ENCODE measurements around the gene DICER1. TPM values are rescaled to one million over a fixed set of nuclear protein-coding genes. Genes with fewer than 3 reads are reported as not detected.

Gene DICER1
- polyA plus RNA-seq, 1 donor (not counting 4 experiments of a cell fraction or from before 2014, with no cell fraction given) = 31.6 TPM

DNA sequence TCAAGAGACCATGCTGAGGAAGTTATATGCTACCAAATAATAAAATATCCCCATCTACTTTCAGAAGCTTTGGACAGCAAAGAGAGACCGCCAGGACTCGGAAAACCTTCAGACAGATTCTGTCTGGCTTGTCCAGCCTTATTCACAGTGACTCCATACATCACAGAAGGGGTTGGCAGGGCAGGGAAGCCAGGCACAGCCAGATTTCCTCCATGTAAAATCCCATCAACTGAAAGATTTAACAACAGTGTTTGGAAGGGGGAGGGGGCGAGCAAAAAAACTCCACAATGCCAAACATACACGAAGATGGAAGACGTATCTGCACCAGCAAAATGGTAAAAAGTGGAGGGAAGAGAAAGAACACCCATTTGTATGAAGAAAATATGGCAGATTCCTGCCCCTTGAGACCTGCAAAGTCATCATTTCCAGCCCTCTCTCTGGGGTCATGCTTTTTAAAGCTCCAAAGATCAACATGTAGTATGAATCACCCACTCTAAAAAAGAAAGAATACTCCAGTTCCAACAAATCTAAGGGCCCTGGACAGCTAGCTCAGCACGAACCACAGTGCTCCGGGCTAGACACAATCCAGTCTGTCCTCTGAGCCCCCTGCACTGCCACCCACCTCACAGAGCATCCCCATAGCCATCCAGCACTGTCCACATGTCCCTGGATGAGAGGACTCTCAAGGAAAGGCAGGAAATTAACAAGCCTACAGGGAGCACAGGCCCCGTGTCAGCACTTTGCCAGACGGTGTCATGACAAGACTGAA is 116.4 kb downstream of the DICER1 start:
- TF ChIP-seq, protein P1, sequence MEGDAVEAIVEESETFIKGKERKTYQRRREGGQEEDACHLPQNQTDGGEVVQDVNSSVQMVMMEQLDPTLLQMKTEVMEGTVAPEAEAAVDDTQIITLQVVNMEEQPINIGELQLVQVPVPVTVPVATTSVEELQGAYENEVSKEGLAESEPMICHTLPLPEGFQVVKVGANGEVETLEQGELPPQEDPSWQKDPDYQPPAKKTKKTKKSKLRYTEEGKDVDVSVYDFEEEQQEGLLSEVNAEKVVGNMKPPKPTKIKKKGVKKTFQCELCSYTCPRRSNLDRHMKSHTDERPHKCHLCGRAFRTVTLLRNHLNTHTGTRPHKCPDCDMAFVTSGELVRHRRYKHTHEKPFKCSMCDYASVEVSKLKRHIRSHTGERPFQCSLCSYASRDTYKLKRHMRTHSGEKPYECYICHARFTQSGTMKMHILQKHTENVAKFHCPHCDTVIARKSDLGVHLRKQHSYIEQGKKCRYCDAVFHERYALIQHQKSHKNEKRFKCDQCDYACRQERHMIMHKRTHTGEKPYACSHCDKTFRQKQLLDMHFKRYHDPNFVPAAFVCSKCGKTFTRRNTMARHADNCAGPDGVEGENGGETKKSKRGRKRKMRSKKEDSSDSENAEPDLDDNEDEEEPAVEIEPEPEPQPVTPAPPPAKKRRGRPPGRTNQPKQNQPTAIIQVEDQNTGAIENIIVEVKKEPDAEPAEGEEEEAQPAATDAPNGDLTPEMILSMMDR (optimal IDR thresholded peaks at IDR 0.05 in 1 of 3, IDR thresholded peaks at IDR 0.05 in 1 of 3, conservative IDR thresholded peaks at IDR 0.05 in 1 of 3; ENCODE audit: extremely low read depth in 1 of 3, insufficient read depth in 2 of 3, low read length in 3 of 3) = no peak
- TF ChIP-seq EZH2 (IDR thresholded peaks at IDR 0.05; ENCODE audit: low read length) = no peak
- FAIRE-seq = no peak
- dilution Hi-C loops (cut with MboI; ENCODE audit: extremely low pct_ligation_motif_present, low sequenced_read_pairs) = no loop called here

DNA sequence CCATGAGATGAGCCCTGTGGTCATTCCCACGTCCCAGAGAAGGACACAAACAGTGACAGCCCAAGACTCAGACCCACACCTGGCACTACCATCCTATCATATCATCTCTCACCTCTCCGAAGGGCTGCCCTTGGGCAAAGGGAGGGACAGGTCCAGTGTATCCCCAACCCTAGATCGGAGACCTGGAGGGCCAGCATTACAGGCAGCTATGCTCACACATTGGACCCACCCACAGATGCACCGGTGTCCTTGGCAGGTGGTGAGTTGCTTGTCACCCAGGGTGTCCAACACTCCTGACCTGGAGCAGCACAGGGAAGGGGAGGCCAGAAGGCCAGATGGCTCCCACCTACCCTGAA is 117.4 kb downstream of the DICER1 start:
- dilution Hi-C loops (cut with MboI; ENCODE audit: extremely low pct_ligation_motif_present, low sequenced_read_pairs) = no loop called here
- FAIRE-seq = no peak
- Histone ChIP-seq H3K4me2 (ENCODE audit: control insufficient read depth, extremely low read depth, insufficient read depth, low read depth, low read length) (no peak overlapping the region), H3K27me3 (ENCODE audit: control insufficient read depth, extremely low read depth, insufficient read depth, low read length) (no peaks in the 10 kb centered on the region), H4K20me1 (ENCODE audit: control insufficient read depth, extremely low read depth, insufficient read depth, low read length) (no peaks in the 10 kb centered on the region), H3K4me1 (ENCODE audit: control insufficient read depth, extremely low read depth, insufficient read depth, low read length) (no peaks in the 10 kb centered on the region), H3K9me1 (ENCODE audit: control insufficient read depth, extremely low read depth, insufficient read depth, low read length) (no peaks in the 10 kb centered on the region), H3K4me3 (ENCODE audit: control insufficient read depth in 2 of 3, extremely low read depth in 1 of 3, insufficient read depth in 2 of 3, low read depth in 1 of 3, low read length in 3 of 3) (no peak overlapping the region), H3K27ac (ENCODE audit: control insufficient read depth, insufficient read depth, low read length) (no peak overlapping the region), H3K36me3 (ENCODE audit: control insufficient read depth in 2 of 2, extremely low read depth in 1 of 2, insufficient read depth in 2 of 2, low read length in 2 of 2) (no peaks in the 10 kb centered on the region), H3K9me3 (ENCODE audit: control insufficient read depth, low read depth, low read length) (no peaks in the 10 kb centered on the region), H2AFZ (ENCODE audit: control insufficient read depth, low read length) (no peak overlapping the region), H3K9ac (ENCODE audit: control insufficient read depth, extremely low read depth, insufficient read depth, low read length) (no peak overlapping the region), H3K79me2 (ENCODE audit: control insufficient read depth, insufficient read depth, low read length) (no peaks in the 10 kb centered on the region)
- no peak for DNase-seq (ENCODE audit: low read depth, low spot score)
- TF ChIP-seq EZH2 (IDR thresholded peaks at IDR 0.05; ENCODE audit: low read length) = no peak
- TF ChIP-seq, protein P1 (optimal IDR thresholded peaks at IDR 0.05 in 1 of 3, IDR thresholded peaks at IDR 0.05 in 1 of 3, conservative IDR thresholded peaks at IDR 0.05 in 1 of 3; ENCODE audit: extremely low read depth in 1 of 3, insufficient read depth in 2 of 3, low read length in 3 of 3) = no peak

More for the DNA sequence above, 116.4 kb downstream of the DICER1 start:
- H3K4me2 ChIP-seq (ENCODE audit: control insufficient read depth, extremely low read depth, insufficient read depth, low read depth, low read length) = no peak overlapping the region
- H3K9me1 ChIP-seq (ENCODE audit: control insufficient read depth, extremely low read depth, insufficient read depth, low read length) = no peaks in the 10 kb centered on the region
- H3K9ac ChIP-seq (ENCODE audit: control insufficient read depth, extremely low read depth, insufficient read depth, low read length) = no peak overlapping the region
- no peaks in the 10 kb centered on the region for H3K4me1 ChIP-seq (ENCODE audit: control insufficient read depth, extremely low read depth, insufficient read depth, low read length)
- H3K36me3 ChIP-seq (ENCODE audit: control insufficient read depth in 2 of 2, extremely low read depth in 1 of 2, insufficient read depth in 2 of 2, low read length in 2 of 2) = no peaks in the 10 kb centered on the region
- H3K27me3 ChIP-seq (ENCODE audit: control insufficient read depth, extremely low read depth, insufficient read depth, low read length) = no peaks in the 10 kb centered on the region
- H3K9me3 ChIP-seq (ENCODE audit: control insufficient read depth, low read depth, low read length) = no peaks in the 10 kb centered on the region
- DNase-seq (ENCODE audit: low read depth, low spot score) = no peak
- no peak overlapping the region for H3K4me3 ChIP-seq (ENCODE audit: control insufficient read depth in 2 of 3, extremely low read depth in 1 of 3, insufficient read depth in 2 of 3, low read depth in 1 of 3, low read length in 3 of 3)
- no peak overlapping the region for H3K27ac ChIP-seq (ENCODE audit: control insufficient read depth, insufficient read depth, low read length)
- no peaks in the 10 kb centered on the region for H4K20me1 ChIP-seq (ENCODE audit: control insufficient read depth, extremely low read depth, insufficient read depth, low read length)
- no peaks in the 10 kb centered on the region for H3K79me2 ChIP-seq (ENCODE audit: control insufficient read depth, insufficient read depth, low read length)
- H2AFZ ChIP-seq (ENCODE audit: control insufficient read depth, low read length) = no peak overlapping the region
